ENCODE data around the gene CAPN2.

The CAPN2 gene

DNA sequence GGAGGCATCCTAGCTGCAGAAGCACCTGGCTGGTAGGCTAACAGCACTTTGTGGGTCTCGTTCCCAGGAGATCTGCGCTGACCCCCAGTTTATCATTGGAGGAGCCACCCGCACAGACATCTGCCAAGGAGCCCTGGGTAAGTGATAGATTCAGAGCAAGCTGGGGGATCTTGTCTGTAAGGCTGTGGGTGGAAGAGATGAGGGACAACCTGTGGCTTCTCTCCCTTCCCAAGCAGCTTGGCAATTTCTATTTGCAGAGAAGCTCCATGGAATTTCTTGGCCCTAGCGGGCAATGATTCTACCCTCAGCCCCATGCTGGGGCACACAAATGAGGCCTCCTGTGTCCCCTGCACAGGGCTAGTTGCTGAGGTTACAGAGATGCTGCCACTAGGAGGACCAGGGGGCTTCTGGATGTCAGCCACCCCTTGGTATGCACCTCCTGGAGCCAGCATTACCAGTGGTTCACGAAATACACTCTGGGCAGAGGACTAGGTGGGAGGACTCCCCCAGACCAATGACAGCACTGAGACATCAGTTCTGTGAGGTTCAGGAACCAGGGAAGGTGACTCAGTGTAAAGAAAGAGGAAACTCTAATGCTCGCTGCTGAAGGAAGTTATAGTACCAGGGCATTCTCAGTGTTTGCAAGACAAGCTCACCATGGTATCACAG, 5.5 kb downstream of the CAPN2 start:
- DNase-seq (ENCODE audit: low read depth): no peak
- TF ChIP-seq, protein P1, sequence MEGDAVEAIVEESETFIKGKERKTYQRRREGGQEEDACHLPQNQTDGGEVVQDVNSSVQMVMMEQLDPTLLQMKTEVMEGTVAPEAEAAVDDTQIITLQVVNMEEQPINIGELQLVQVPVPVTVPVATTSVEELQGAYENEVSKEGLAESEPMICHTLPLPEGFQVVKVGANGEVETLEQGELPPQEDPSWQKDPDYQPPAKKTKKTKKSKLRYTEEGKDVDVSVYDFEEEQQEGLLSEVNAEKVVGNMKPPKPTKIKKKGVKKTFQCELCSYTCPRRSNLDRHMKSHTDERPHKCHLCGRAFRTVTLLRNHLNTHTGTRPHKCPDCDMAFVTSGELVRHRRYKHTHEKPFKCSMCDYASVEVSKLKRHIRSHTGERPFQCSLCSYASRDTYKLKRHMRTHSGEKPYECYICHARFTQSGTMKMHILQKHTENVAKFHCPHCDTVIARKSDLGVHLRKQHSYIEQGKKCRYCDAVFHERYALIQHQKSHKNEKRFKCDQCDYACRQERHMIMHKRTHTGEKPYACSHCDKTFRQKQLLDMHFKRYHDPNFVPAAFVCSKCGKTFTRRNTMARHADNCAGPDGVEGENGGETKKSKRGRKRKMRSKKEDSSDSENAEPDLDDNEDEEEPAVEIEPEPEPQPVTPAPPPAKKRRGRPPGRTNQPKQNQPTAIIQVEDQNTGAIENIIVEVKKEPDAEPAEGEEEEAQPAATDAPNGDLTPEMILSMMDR (conservative IDR thresholded peaks at IDR 0.05; ENCODE audit: low read length): no peak
- H3K4me3 ChIP-seq (ENCODE audit: low read length): no peak overlapping the region

DNA sequence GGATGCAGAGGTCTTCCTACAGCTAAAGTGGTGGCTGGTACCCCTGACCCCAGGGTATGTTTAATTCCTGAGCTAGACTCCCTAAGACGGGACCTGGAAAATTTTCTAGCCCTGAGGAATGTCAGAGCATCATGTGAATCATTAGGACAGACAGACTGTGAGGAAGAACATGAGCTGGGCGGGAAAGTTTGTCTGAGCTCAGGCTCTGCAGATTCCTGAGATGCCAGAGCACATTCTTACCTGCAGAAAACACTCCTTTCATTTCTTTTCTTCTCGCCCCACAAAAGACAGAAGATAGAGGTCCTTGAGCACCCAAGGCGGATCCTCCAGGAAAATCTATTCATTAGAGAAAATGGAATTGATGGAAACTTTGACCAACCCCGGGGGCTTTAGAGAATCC, 6.5 kb downstream of the CAPN2 start:
- H3K4me3 ChIP-seq (ENCODE audit: low read length): no peak overlapping the region
- DNase-seq (ENCODE audit: low read depth): peak; percentile 53
- TF ChIP-seq, protein P1 (conservative IDR thresholded peaks at IDR 0.05; ENCODE audit: low read length): no peak

- H3K4me3 ChIP-seq (ENCODE audit: low read length): no peak overlapping the region
- TF ChIP-seq, protein P1 (conservative IDR thresholded peaks at IDR 0.05; ENCODE audit: low read length): no peak
- peak; percentile 92 for DNase-seq (ENCODE audit: low read depth)
Measured at GRCh38 chr1:223720971-223721591, 8.7 kb downstream of the CAPN2 start.

DNA sequence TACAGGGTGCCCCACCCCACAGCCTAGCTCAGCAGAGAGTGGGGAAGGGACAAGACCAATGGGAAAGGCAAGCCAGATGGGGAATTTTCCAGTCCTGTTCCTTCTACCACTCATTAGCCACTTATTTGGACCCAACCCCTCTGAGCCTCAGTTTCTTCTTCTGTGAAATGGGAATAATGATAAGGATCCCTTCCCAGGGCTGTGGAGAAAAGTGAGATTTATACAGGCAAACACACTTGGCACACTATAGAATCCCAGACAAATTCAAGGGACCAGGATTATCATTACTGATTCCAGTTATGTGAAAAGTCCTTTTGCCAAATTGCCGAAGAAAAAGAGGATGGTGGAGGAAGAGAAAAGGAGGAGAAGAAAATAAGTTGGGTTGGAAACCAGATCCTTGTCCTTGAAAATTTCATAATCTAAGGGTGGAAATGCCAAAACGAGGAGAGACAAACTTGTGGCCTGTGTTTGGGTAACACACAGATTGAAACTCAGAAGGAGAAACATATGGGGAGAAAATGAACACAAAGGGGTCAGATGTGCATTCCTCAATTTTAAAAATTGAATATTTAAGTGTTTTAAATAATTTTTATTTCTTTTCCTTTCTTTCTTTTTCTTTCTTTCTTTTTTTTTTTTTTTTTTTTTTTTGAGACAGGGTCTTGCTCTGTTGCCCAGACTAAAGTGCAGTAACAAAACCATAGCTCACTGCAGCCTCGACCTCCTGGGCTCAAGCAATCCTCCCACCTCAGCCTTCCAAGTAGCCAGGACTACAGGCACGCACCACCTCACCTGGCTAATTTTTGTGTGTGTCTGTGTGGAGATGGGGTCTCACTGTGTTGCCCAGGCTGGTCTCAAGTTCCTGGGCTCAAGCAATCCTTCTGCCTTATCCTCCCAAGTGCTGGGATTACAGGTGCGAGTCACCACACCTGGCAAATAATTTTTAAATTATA, 9.6 kb downstream of the CAPN2 start:
- TF ChIP-seq, protein P1 (conservative IDR thresholded peaks at IDR 0.05; ENCODE audit: low read length): no peak
- H3K4me3 ChIP-seq (ENCODE audit: low read length): no peak overlapping the region
- DNase-seq (ENCODE audit: low read depth): peak; percentile 66

GRCh38 chr1:223723351-223723904, 11.1 kb downstream of the CAPN2 start:
- no peak for DNase-seq (ENCODE audit: low read depth)
- TF ChIP-seq, protein P1 (conservative IDR thresholded peaks at IDR 0.05; ENCODE audit: low read length): no peak
- H3K4me3 ChIP-seq (ENCODE audit: low read length): no peak overlapping the region

GRCh38 chr1:223724376-223724775, 12.0 kb downstream of the CAPN2 start:
- H3K4me3 ChIP-seq (ENCODE audit: low read length): no peak overlapping the region
- TF ChIP-seq, protein P1 (conservative IDR thresholded peaks at IDR 0.05; ENCODE audit: low read length): no peak
- DNase-seq (ENCODE audit: low read depth): no peak
